Neural cell (in vitro differentiated cells): ENCODE data around the gene TMEM61.

Experiments
- EP300 ChIP-seq: fragments of 450-650 bp; conservative IDR thresholded peaks from 2 replicates; pipeline ENCODE4 v1.6.1; 2014; ENCODE audit warnings: antibody characterized with exemption, mild to moderate bottlenecking, moderate library complexity; ENCODE audit not compliant: poor library complexity, severe bottlenecking
- EZH2 ChIP-seq: fragments of 200-600, 300-800 bp; shearing (Covaris generic), sonication (generic); IDR thresholded peaks from 2 replicates; pipeline ENCODE4 v1.6.1; 2014; ENCODE audit warnings: antibody characterized with exemption, low read length, borderline replicate concordance, mild to moderate bottlenecking; ENCODE audit not compliant: insufficient read depth, poor library complexity, severe bottlenecking
- MXI1 ChIP-seq: fragments of 450-650 bp; conservative IDR thresholded peaks from 2 replicates; pipeline ENCODE4 v1.6.1; 2014; ENCODE audit warnings: antibody characterized with exemption, mild to moderate bottlenecking; ENCODE audit not compliant: poor library complexity, severe bottlenecking
- POLR2AphosphoS5 ChIP-seq: IDR thresholded peaks from 2 replicates; pipeline ENCODE4 v1.6.1; 2012
- TF ChIP-seq, protein P1 (sequence below): fragments of 450-650 bp; IDR thresholded peaks from 2 replicates; pipeline ENCODE4 v1.5.1; 2014; ENCODE audit warnings: antibody characterized with exemption, mild to moderate bottlenecking, moderate library complexity; ENCODE audit not compliant: poor library complexity, severe bottlenecking

DNA sequence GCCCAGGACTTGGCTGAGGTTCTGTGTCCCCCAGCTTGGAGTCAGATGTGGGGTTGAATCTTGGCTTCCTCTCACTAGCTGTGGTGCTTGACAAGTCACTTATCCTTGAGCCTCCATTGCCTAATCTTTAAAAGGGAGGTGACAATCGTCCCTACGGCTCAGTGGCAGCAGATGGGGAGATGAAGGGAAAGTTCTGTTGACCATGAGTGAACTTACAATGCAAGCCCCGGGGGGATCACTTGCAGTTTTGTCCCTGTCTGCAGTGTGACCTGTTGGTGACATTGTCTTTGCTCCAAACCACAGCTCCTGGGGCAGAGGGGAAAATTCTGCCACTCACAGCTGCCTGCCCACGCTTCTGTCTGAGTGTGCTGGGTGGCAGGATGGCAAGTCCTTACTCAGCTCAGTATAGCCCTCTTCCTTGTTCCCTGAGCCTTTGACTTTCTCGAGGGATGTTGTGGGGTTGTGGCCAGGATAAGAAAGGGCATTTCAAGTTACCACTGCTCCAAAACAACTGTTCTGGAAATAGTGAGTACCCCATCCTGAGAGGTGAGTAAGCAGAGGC is 60.6 kb downstream of the TMEM61 start:
- TF ChIP-seq EP300 (no peak), POLR2AphosphoS5 (no peak), MXI1 (no peak), EZH2 (no peak)
- TF ChIP-seq, protein P1, sequence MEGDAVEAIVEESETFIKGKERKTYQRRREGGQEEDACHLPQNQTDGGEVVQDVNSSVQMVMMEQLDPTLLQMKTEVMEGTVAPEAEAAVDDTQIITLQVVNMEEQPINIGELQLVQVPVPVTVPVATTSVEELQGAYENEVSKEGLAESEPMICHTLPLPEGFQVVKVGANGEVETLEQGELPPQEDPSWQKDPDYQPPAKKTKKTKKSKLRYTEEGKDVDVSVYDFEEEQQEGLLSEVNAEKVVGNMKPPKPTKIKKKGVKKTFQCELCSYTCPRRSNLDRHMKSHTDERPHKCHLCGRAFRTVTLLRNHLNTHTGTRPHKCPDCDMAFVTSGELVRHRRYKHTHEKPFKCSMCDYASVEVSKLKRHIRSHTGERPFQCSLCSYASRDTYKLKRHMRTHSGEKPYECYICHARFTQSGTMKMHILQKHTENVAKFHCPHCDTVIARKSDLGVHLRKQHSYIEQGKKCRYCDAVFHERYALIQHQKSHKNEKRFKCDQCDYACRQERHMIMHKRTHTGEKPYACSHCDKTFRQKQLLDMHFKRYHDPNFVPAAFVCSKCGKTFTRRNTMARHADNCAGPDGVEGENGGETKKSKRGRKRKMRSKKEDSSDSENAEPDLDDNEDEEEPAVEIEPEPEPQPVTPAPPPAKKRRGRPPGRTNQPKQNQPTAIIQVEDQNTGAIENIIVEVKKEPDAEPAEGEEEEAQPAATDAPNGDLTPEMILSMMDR, result no peak
